ENCODE results near the gene GUCY2D.

GUCY2D gene

GRCh38 chr17:7992516-7992915 is 9.9 kb upstream of the GUCY2D start:
- no peak for DNase-seq (ENCODE audit: low read depth)

GRCh38 chr17:7992924-7993323 is 9.5 kb upstream of the GUCY2D start:
- no peak for DNase-seq (ENCODE audit: low read depth)

GRCh38 chr17:7993972-7994589 is 8.3 kb upstream of the GUCY2D start:
- no peak for DNase-seq (ENCODE audit: low read depth)

GRCh38 chr17:7995724-7996123 is 6.7 kb upstream of the GUCY2D start:
- no peak for DNase-seq (ENCODE audit: low read depth)

GRCh38 chr17:7997186-7997585 is 5.2 kb upstream of the GUCY2D start:
- no peak for DNase-seq (ENCODE audit: low read depth)

- DNase-seq (ENCODE audit: low read depth) = no peak
Measured at GRCh38 chr17:8002721-8003593, 542 bp downstream of the GUCY2D start.

- no peak for DNase-seq (ENCODE audit: low read depth)
Measured at GRCh38 chr17:8003594-8004181, 1.3 kb downstream of the GUCY2D start.

GRCh38 chr17:8004899-8005298 is 2.5 kb downstream of the GUCY2D start:
- no peak for DNase-seq (ENCODE audit: low read depth)

- no peak for DNase-seq (ENCODE audit: low read depth)
Measured at GRCh38 chr17:8005357-8005756, 2.9 kb downstream of the GUCY2D start.

- no peak for DNase-seq (ENCODE audit: low read depth)
Measured at GRCh38 chr17:8005967-8006730, 3.7 kb downstream of the GUCY2D start.

- DNase-seq (ENCODE audit: low read depth) = no peak
Measured at GRCh38 chr17:8006836-8007680, 4.6 kb downstream of the GUCY2D start.

- DNase-seq (ENCODE audit: low read depth) = no peak
Measured at GRCh38 chr17:8007836-8008235, 5.4 kb downstream of the GUCY2D start.

GRCh38 chr17:8012045-8012580 is 9.7 kb downstream of the GUCY2D start:
- no peak for DNase-seq (ENCODE audit: low read depth)

- no peak for DNase-seq (ENCODE audit: low read depth)
Measured at GRCh38 chr17:8012996-8013640, 10.7 kb downstream of the GUCY2D start.

- DNase-seq (ENCODE audit: low read depth) = no peak
Measured at GRCh38 chr17:8013731-8014557, 11.5 kb downstream of the GUCY2D start.

- DNase-seq (ENCODE audit: low read depth) = no peak
Measured at GRCh38 chr17:8014558-8014850, 12.1 kb downstream of the GUCY2D start.

- no peak for DNase-seq (ENCODE audit: low read depth)
Measured at GRCh38 chr17:8015236-8015956, 13.0 kb downstream of the GUCY2D start.

GRCh38 chr17:8015957-8016631 is 13.7 kb downstream of the GUCY2D start:
- no peak for DNase-seq (ENCODE audit: low read depth)
